Vagina (tissue), 2 donors: Measurements from ENCODE around the gene ZNF70.

ENCODE experiments used
- POLR2A ChIP-seq, 2 donors: fragments of 450-650 bp; IDR thresholded peaks; one replicate each; pipeline ENCODE4 v1.6.1; 2017; ENCODE audit warnings: antibody characterized with exemption in 2 of 2, mild to moderate bottlenecking in 2 of 2, moderate library complexity in 2 of 2
- POLR2AphosphoS5 ChIP-seq, 2 donors: sonication (generic); formaldehyde crosslinking; IDR thresholded peaks; one replicate each; pipeline ENCODE4 v1.9.0; 2017; ENCODE audit warnings: antibody characterized with exemption in 2 of 2, mild to moderate bottlenecking in 2 of 2, low read depth in 1 of 2; ENCODE audit not compliant: insufficient read depth in 1 of 2
- TF ChIP-seq, protein P1 (sequence below), 3 experiments: fragments of 450-650 bp in 2 of 3; fragments of 200-600 bp in 1 of 3; sonication (generic) in 1 of 3; IDR thresholded peaks; one replicate each; pipeline ENCODE4 v1.5.1; 2017 to 2019; ENCODE audit warnings: antibody characterized with exemption in 3 of 3, mild to moderate bottlenecking in 2 of 3, moderate library complexity in 2 of 3

- TF ChIP-seq, protein P1, sequence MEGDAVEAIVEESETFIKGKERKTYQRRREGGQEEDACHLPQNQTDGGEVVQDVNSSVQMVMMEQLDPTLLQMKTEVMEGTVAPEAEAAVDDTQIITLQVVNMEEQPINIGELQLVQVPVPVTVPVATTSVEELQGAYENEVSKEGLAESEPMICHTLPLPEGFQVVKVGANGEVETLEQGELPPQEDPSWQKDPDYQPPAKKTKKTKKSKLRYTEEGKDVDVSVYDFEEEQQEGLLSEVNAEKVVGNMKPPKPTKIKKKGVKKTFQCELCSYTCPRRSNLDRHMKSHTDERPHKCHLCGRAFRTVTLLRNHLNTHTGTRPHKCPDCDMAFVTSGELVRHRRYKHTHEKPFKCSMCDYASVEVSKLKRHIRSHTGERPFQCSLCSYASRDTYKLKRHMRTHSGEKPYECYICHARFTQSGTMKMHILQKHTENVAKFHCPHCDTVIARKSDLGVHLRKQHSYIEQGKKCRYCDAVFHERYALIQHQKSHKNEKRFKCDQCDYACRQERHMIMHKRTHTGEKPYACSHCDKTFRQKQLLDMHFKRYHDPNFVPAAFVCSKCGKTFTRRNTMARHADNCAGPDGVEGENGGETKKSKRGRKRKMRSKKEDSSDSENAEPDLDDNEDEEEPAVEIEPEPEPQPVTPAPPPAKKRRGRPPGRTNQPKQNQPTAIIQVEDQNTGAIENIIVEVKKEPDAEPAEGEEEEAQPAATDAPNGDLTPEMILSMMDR (IDR thresholded peaks at IDR 0.05), result no peak
- TF ChIP-seq POLR2AphosphoS5 (IDR thresholded peaks at IDR 0.05; ENCODE audit: insufficient read depth in 1 of 2, low read depth in 1 of 2) (no peak), POLR2A (IDR thresholded peaks at IDR 0.05) (no peak)
These were observed 37.0 kb upstream of the ZNF70 start for GRCh38 chr22:23787910-23788309.
